Natural killer cell (primary cell): ENCODE data around the gene NTM. TPM values are rescaled to one million over a fixed set of nuclear protein-coding genes. Genes with fewer than 3 reads are reported as not detected.

Source experiments
- ATAC-seq, 3 donors: fragments of 150-1000 bp in 2 of 3; fragments of 200-7000 bp in 1 of 3; cut with Tn5 transposase; 1 replicate in 1 of 3; 2 replicates in 2 of 3; pipeline ENCODE4 v1.10.0; 2021; ENCODE audit warnings: mild to moderate bottlenecking in 2 of 3, moderate library complexity in 2 of 3
- DNase-seq, 2 donors: peaks; one replicate each; pipeline versions ENCODE4 v3.0.0 to v3.0.0-alpha.2; 2013 to 2021; ENCODE audit warnings: mixed read lengths in 1 of 2
- H3K27ac ChIP-seq: one replicate; pipeline ENCODE4 v1.5.1; 2013; ENCODE audit warnings: mild to moderate bottlenecking, low read length
- H3K27me3 ChIP-seq: one replicate; pipeline ENCODE4 v1.6.1; 2013; ENCODE audit warnings: low read length; ENCODE audit not compliant: control insufficient read depth, insufficient read depth
- H3K36me3 ChIP-seq: one replicate; pipeline ENCODE4 v1.6.1; 2013; ENCODE audit warnings: low read length; ENCODE audit not compliant: control insufficient read depth, insufficient read depth
- H3K4me1 ChIP-seq: one replicate; pipeline ENCODE4 v1.6.1; 2013; ENCODE audit warnings: low read length; ENCODE audit not compliant: control insufficient read depth, insufficient read depth
- H3K4me3 ChIP-seq: one replicate; pipeline ENCODE4 v1.5.1; 2013; ENCODE audit warnings: low read length
- H3K9me3 ChIP-seq: one replicate; pipeline ENCODE4 v1.6.1; 2013; ENCODE audit warnings: low read length; ENCODE audit not compliant: control insufficient read depth, insufficient read depth
- H3K27ac Mint-ChIP-seq, 2 donors: one replicate each; pipeline ENCODE4 v1.8.0; 2022; ENCODE audit warnings: mild to moderate bottlenecking in 2 of 2, mixed read lengths in 2 of 2, moderate library complexity in 1 of 2
- H3K27me3 Mint-ChIP-seq, 2 donors: one replicate each; pipeline ENCODE4 v1.8.0; 2022; ENCODE audit warnings: low read depth in 2 of 2, mixed read lengths in 2 of 2
- H3K36me3 Mint-ChIP-seq: one replicate; pipeline ENCODE4 v1.8.0; 2022; ENCODE audit warnings: mixed read lengths
- H3K4me1 Mint-ChIP-seq, 2 donors: one replicate each; pipeline ENCODE4 v1.8.0; 2022; ENCODE audit warnings: mixed read lengths in 2 of 2
- H3K4me3 Mint-ChIP-seq: one replicate; pipeline ENCODE4 v1.8.0; 2022; ENCODE audit warnings: mild to moderate bottlenecking, moderate library complexity, mixed read lengths
- H3K9me3 Mint-ChIP-seq, 2 donors: one replicate each; pipeline ENCODE4 v1.8.0; 2022; ENCODE audit warnings: mixed read lengths in 2 of 2
- CTCF ChIP-seq: fragments of 200-600 bp; IDR thresholded peaks from one replicate; pipeline ENCODE4 v1.8.0; 2022; ENCODE audit warnings: antibody characterized with exemption
- WGBS: methylation state at CpG from one replicate; pipeline ENCODE4 v1.1.7; 2013; ENCODE audit warnings: missing lambda C conversion rate; ENCODE audit not compliant: insufficient coverage; 5-methylcytosine and 5-hydroxymethylcytosine counted together
- intact Hi-C: fragments of 100-400 bp; cut with micrococcal nuclease; formaldehyde crosslinking; loops from one replicate; pipeline ENCODE4 v1.14.2; 2022
- total RNA-seq, 4 donors: library from RNA; stranded (reverse); fragments of 120-200 nt in 1 of 4; gene quantifications; one replicate each; pipeline versions ENCODE4 v1.2.3 to v1.2.4, GENCODE V29; 2013 to 2022

The NTM gene
- total RNA-seq, 3 donors from 2014 or later (not counting 1 experiment from before 2014, with no cell fraction given): not detected

- no peaks in the 10 kb centered on the region for H3K4me1 Mint-ChIP-seq
- ATAC-seq (no peak), DNase-seq (no peak)
- intact Hi-C loops: no loop called here
- 40% methylated on average over 1 of the region's 2 CpGs for WGBS
- Histone ChIP-seq H3K4me1 (no peaks in the 10 kb centered on the region), H3K27me3 (no peaks in the 10 kb centered on the region), H3K36me3 (no peaks in the 10 kb centered on the region), H3K27ac (no peak overlapping the region), H3K4me3 (no peak overlapping the region), H3K9me3 (no peaks in the 10 kb centered on the region)
- no peak overlapping the region for H3K4me3 Mint-ChIP-seq
- H3K36me3 Mint-ChIP-seq: no peaks in the 10 kb centered on the region
- H3K27me3 Mint-ChIP-seq: no peaks in the 10 kb centered on the region
- TF ChIP-seq CTCF: no peak
- no peak overlapping the region for H3K27ac Mint-ChIP-seq
- H3K9me3 Mint-ChIP-seq: peaks cover 0 to 2% of the 10 kb centered on the region in 2 donors
Measured at GRCh38 chr11:132052342-132052741, 681.9 kb downstream of the NTM start.

GRCh38 chr11:132052904-132053303 is 682.5 kb downstream of the NTM start:
- no peaks in the 10 kb centered on the region for H3K27me3 Mint-ChIP-seq
- no peak for DNase-seq

GRCh38 chr11:132054822-132055221 is 684.4 kb downstream of the NTM start:
- WGBS: 18% methylated on average over 1 of the region's 1 CpG
- no peak for TF ChIP-seq CTCF
- Mint-ChIP-seq H3K36me3 (no peaks in the 10 kb centered on the region), H3K4me1 (no peaks in the 10 kb centered on the region), H3K27me3 (no peaks in the 10 kb centered on the region), H3K27ac (no peak overlapping the region), H3K4me3 (no peak overlapping the region), H3K9me3 (peaks cover 0 to under 1% of the 10 kb centered on the region in 2 donors)
- H3K4me1 ChIP-seq: no peaks in the 10 kb centered on the region
- no peaks in the 10 kb centered on the region for H3K27me3 ChIP-seq
- no peak for DNase-seq
- no peak overlapping the region for H3K4me3 ChIP-seq
- no peak for ATAC-seq
- no peaks in the 10 kb centered on the region for H3K36me3 ChIP-seq
- H3K9me3 ChIP-seq: no peaks in the 10 kb centered on the region
- H3K27ac ChIP-seq: no peak overlapping the region
- intact Hi-C loops: no loop called here

More at GRCh38 chr11:132052904-132053303, 682.5 kb downstream of the NTM start:
- intact Hi-C loops: no loop called here
- no peak overlapping the region for H3K27ac ChIP-seq
- peaks cover 0 to 2% of the 10 kb centered on the region in 2 donors for H3K9me3 Mint-ChIP-seq
- no peaks in the 10 kb centered on the region for H3K27me3 ChIP-seq
- no peak for TF ChIP-seq CTCF
- H3K36me3 ChIP-seq: no peaks in the 10 kb centered on the region
- H3K36me3 Mint-ChIP-seq: no peaks in the 10 kb centered on the region
- WGBS: 87% methylated on average over 3 of the region's 3 CpGs
- no peaks in the 10 kb centered on the region for H3K4me1 ChIP-seq
- no peak for ATAC-seq
- no peaks in the 10 kb centered on the region for H3K9me3 ChIP-seq
- H3K4me1 Mint-ChIP-seq: no peaks in the 10 kb centered on the region
- no peak overlapping the region for H3K27ac Mint-ChIP-seq
- H3K4me3 Mint-ChIP-seq: no peak overlapping the region
- no peak overlapping the region for H3K4me3 ChIP-seq

- H3K4me3 ChIP-seq: no peak overlapping the region
- Mint-ChIP-seq H3K27ac (no peak overlapping the region), H3K27me3 (no peaks in the 10 kb centered on the region), H3K4me1 (no peaks in the 10 kb centered on the region), H3K36me3 (no peaks in the 10 kb centered on the region), H3K9me3 (peaks cover 0 to 4% of the 10 kb centered on the region in 2 donors), H3K4me3 (no peak overlapping the region)
- H3K36me3 ChIP-seq: no peaks in the 10 kb centered on the region
- no peak for TF ChIP-seq CTCF
- intact Hi-C loops: no loop called here
- H3K4me1 ChIP-seq: no peaks in the 10 kb centered on the region
- H3K9me3 ChIP-seq: no peaks in the 10 kb centered on the region
- H3K27ac ChIP-seq: no peak overlapping the region
- ATAC-seq: no peak
- 84% methylated on average over 5 of the region's 6 CpGs for WGBS
- DNase-seq: no peak
- no peaks in the 10 kb centered on the region for H3K27me3 ChIP-seq
Measured at GRCh38 chr11:132055296-132055695, 684.9 kb downstream of the NTM start.
